ENCODE data around the gene HES6.
"Not testable (repeated sequence)": the region's sequence is repeated elsewhere in the genome, so short reads cannot be mapped to it uniquely, and the experiment has no call there.

The HES6 gene

GRCh38 chr2:238281826-238282480, 42.1 kb upstream of the HES6 start:
- peaks cover 17% of the 10 kb centered on the region for H3K36me3 Mint-ChIP-seq (ENCODE audit: insufficient read depth)
- H3K4me1 Mint-ChIP-seq (ENCODE audit: low read depth in 2 of 2): peaks cover 19 to 21% of the 10 kb centered on the region in 2 donors
- H3K9me3 Mint-ChIP-seq: no peaks in the 10 kb centered on the region
- ATAC-seq (replicated peaks): no peak
- no peak overlapping the region for H3K4me3 Mint-ChIP-seq
- H3K27me3 Mint-ChIP-seq: no peaks in the 10 kb centered on the region
- no peak overlapping the region for H3K27ac Mint-ChIP-seq
- DNase-seq: no peak

- no peaks in the 10 kb centered on the region for H3K9me3 Mint-ChIP-seq
- no peak overlapping the region for H3K4me3 Mint-ChIP-seq
- no peak for ATAC-seq (replicated peaks)
- peaks cover 19% of the 10 kb centered on the region for H3K36me3 Mint-ChIP-seq (ENCODE audit: insufficient read depth)
- H3K4me1 Mint-ChIP-seq (ENCODE audit: low read depth in 2 of 2): peaks cover 17 to 18% of the 10 kb centered on the region in 2 donors
- H3K27ac Mint-ChIP-seq: no peak overlapping the region
- DNase-seq: no peak
- H3K27me3 Mint-ChIP-seq: no peaks in the 10 kb centered on the region
Measured at GRCh38 chr2:238280083-238280825, 40.4 kb upstream of the HES6 start.

DNA sequence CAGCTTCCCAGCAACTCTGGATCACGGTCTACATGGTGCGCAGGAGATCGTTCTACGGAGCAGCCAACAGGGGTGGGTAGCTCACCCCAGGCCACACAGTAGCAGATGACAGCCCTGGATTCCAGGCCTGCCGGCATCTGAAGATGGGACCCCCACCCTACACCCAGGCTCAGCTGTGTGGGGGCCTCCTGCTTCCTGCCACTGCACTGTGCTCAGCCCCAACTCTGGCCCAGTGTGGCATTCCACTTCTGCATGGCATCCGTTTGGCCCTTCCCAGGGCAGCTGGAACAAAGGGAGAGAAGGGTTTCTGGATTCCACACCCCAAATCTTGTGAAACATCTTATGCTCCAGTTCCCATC, 39.5 kb upstream of the HES6 start:
- ATAC-seq (replicated peaks): no peak
- no peak overlapping the region for H3K27ac Mint-ChIP-seq
- no peaks in the 10 kb centered on the region for H3K27me3 Mint-ChIP-seq
- peaks cover 17 to 18% of the 10 kb centered on the region in 2 donors for H3K4me1 Mint-ChIP-seq (ENCODE audit: low read depth in 2 of 2)
- no peak overlapping the region for H3K4me3 Mint-ChIP-seq
- DNase-seq: no peak
- H3K36me3 Mint-ChIP-seq (ENCODE audit: insufficient read depth): peaks cover 27% of the 10 kb centered on the region
- no peaks in the 10 kb centered on the region for H3K9me3 Mint-ChIP-seq

DNA sequence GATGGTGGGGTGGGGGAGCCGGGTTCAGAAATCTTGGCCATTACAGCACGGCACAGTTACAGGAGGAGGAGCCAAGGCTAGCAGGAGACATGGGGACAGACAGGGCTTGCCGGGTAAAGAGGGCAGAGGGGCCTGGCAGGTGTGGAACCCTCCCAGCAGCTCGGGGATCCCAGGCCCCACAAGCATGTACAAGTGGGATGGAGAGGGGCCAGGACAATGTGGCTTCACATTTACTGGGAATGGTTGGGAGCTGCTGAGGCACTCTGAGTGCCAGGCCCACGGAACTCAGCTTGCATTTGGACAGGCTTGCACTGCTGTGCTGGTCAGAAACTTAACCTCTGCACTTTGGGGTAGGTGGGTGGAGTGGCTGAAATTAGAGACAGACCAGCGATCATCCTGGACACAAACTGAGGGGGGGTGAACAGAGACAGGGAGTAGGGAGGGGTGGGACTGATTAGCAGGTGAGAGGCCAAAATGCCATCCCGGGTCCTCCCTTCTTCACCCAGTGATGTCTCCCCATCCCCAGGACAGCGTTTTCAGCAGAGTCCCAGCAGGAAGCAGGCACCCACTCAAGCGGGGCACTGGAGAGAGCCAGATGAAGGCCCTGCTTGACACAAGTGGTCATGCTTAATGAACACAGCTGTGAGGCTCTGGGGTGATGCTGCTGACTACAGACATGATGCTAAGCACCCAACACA, 38.9 kb upstream of the HES6 start:
- Mint-ChIP-seq H3K27ac (no peak overlapping the region), H3K4me3 (no peak overlapping the region), H3K36me3 (ENCODE audit: insufficient read depth) (peaks cover 30% of the 10 kb centered on the region), H3K4me1 (ENCODE audit: low read depth in 2 of 2) (peaks cover 16 to 17% of the 10 kb centered on the region in 2 donors), H3K27me3 (no peaks in the 10 kb centered on the region), H3K9me3 (no peaks in the 10 kb centered on the region)
- no peak for DNase-seq
- ATAC-seq (replicated peaks): no peak

GRCh38 chr2:238277695-238278094, 37.9 kb upstream of the HES6 start:
- Mint-ChIP-seq H3K27ac (no peak overlapping the region), H3K4me3 (no peak overlapping the region), H3K36me3 (ENCODE audit: insufficient read depth) (peaks cover 41% of the 10 kb centered on the region), H3K27me3 (no peaks in the 10 kb centered on the region), H3K4me1 (ENCODE audit: low read depth in 2 of 2) (peaks cover 10 to 17% of the 10 kb centered on the region in 2 donors), H3K9me3 (no peaks in the 10 kb centered on the region)
- no peak for ATAC-seq (replicated peaks)
- DNase-seq: no peak

- DNase-seq (no peak), ATAC-seq (replicated peaks) (no peak)
- Mint-ChIP-seq H3K27me3 (no peaks in the 10 kb centered on the region), H3K4me1 (ENCODE audit: low read depth in 2 of 2) (peaks cover 0 to 4% of the 10 kb centered on the region in 2 donors), H3K9me3 (no peaks in the 10 kb centered on the region), H3K27ac (peak overlapping the region in 1 of 2 donors; percentile 23), H3K4me3 (no peak overlapping the region), H3K36me3 (ENCODE audit: insufficient read depth) (peaks cover 60% of the 10 kb centered on the region)
Measured at GRCh38 chr2:238274152-238274865, 34.5 kb upstream of the HES6 start.

DNA sequence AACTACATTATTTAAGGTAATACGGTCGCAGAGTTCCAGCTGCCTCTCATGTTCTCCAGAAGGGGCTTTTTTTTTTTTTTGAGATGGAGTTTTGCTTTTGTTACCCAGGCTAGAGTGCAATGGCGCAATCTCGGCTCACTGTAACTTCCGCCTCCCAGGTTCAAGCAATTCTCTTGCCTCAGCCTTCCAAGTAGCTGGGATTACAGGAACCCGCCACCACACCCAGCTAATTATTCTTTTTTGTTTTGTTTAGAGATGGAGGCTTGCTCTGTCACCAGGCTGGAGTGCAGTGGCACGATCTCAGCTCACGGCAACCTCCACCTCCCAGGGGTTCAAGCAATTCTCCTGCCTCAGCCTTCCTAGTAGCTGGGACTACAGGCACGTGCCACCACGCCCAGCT, 33.6 kb upstream of the HES6 start:
- peaks cover 58% of the 10 kb centered on the region for H3K36me3 Mint-ChIP-seq (ENCODE audit: insufficient read depth)
- ATAC-seq (replicated peaks); H3K27ac Mint-ChIP-seq; DNase-seq; H3K4me3 Mint-ChIP-seq; H3K9me3 Mint-ChIP-seq; H3K4me1 Mint-ChIP-seq (ENCODE audit: low read depth in 2 of 2); H3K27me3 Mint-ChIP-seq: not testable (repeated sequence)

GRCh38 chr2:238272156-238272555, 32.3 kb upstream of the HES6 start:
- Mint-ChIP-seq H3K27me3 (no peaks in the 10 kb centered on the region), H3K4me3 (no peak overlapping the region), H3K4me1 (ENCODE audit: low read depth in 2 of 2) (no peaks in the 10 kb centered on the region), H3K36me3 (ENCODE audit: insufficient read depth) (peaks cover 60% of the 10 kb centered on the region), H3K27ac (no peak overlapping the region), H3K9me3 (no peaks in the 10 kb centered on the region)
- DNase-seq (no peak), ATAC-seq (replicated peaks) (no peak)

GRCh38 chr2:238271686-238272085, 31.8 kb upstream of the HES6 start:
- H3K27ac Mint-ChIP-seq; H3K9me3 Mint-ChIP-seq; H3K4me3 Mint-ChIP-seq; H3K4me1 Mint-ChIP-seq (ENCODE audit: low read depth in 2 of 2); H3K27me3 Mint-ChIP-seq; ATAC-seq (replicated peaks); DNase-seq: not testable (repeated sequence)
- H3K36me3 Mint-ChIP-seq (ENCODE audit: insufficient read depth): peaks cover 63% of the 10 kb centered on the region

- no peak for DNase-seq
- H3K9me3 Mint-ChIP-seq: no peaks in the 10 kb centered on the region
- peaks cover 68% of the 10 kb centered on the region for H3K36me3 Mint-ChIP-seq (ENCODE audit: insufficient read depth)
- no peaks in the 10 kb centered on the region for H3K27me3 Mint-ChIP-seq
- H3K27ac Mint-ChIP-seq: no peak overlapping the region
- H3K4me1 Mint-ChIP-seq (ENCODE audit: low read depth in 2 of 2): peaks cover 0 to 2% of the 10 kb centered on the region in 2 donors
- no peak for ATAC-seq (replicated peaks)
- H3K4me3 Mint-ChIP-seq: no peak overlapping the region
Measured at GRCh38 chr2:238271061-238271554, 31.3 kb upstream of the HES6 start.

DNA sequence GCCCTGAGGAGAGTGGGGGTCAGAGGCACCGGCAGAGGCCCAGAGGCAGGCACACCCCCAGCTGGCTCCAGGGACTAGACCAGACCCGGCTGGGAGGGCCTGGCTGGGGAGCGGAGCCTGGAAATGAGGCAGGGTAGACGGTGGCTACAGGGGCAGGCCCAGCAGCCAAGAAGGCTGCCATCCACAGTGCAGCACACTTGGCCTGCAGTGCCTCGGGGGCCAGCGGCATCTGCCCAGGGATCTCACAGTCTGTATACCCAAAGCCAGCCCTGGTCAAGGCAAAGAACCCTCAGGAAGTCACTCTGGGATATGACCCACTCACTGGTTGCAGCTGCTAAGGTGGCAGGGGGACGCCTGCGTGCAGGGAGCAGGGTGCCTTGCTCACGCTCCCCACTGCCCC, 30.8 kb upstream of the HES6 start:
- H3K9me3 Mint-ChIP-seq: no peaks in the 10 kb centered on the region
- peaks cover 67% of the 10 kb centered on the region for H3K36me3 Mint-ChIP-seq (ENCODE audit: insufficient read depth)
- H3K27ac Mint-ChIP-seq: no peak overlapping the region
- DNase-seq: no peak
- ATAC-seq (replicated peaks): no peak
- no peak overlapping the region for H3K4me3 Mint-ChIP-seq
- peaks cover 0 to 2% of the 10 kb centered on the region in 2 donors for H3K4me1 Mint-ChIP-seq (ENCODE audit: low read depth in 2 of 2)
- no peaks in the 10 kb centered on the region for H3K27me3 Mint-ChIP-seq

DNA sequence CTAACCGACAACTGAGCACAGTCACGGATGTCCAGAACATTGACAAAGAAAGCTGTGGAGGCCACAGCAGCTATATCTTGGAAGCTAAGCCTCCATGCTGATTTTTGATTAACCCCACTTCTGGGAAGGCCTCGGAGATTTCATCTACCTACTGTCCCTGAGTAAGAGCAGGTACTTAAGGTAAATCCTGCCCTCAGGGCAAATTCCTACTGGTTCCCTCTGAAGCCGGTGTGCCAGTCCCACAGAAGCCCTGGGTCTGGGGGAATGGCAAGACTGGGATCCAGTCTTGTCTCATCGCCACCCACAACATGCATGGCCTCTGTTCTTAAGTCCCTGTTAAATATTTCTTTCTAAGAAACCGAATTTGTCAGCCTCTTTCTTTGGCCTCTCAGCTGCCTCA, 29.9 kb upstream of the HES6 start:
- Mint-ChIP-seq H3K4me1 (ENCODE audit: low read depth in 2 of 2) (peaks cover 0 to 2% of the 10 kb centered on the region in 2 donors), H3K36me3 (ENCODE audit: insufficient read depth) (peaks cover 64% of the 10 kb centered on the region), H3K27me3 (no peaks in the 10 kb centered on the region), H3K27ac (no peak overlapping the region), H3K4me3 (no peak overlapping the region), H3K9me3 (no peaks in the 10 kb centered on the region)
- no peak for ATAC-seq (replicated peaks)
- no peak for DNase-seq

GRCh38 chr2:238267884-238268680, 28.2 kb upstream of the HES6 start:
- no peaks in the 10 kb centered on the region for H3K9me3 Mint-ChIP-seq
- no peak overlapping the region for H3K4me3 Mint-ChIP-seq
- ATAC-seq (replicated peaks) (no peak), DNase-seq (no peak)
- H3K27ac Mint-ChIP-seq: peak overlapping the region in 1 of 2 donors; percentile 15
- peaks cover 59% of the 10 kb centered on the region for H3K36me3 Mint-ChIP-seq (ENCODE audit: insufficient read depth)
- peaks cover 4 to 5% of the 10 kb centered on the region in 2 donors for H3K4me1 Mint-ChIP-seq (ENCODE audit: low read depth in 2 of 2)
- no peaks in the 10 kb centered on the region for H3K27me3 Mint-ChIP-seq
